Ovary (tissue), 9 donors: ENCODE results near the gene P2RY12. TPM values are rescaled to one million over a fixed set of nuclear protein-coding genes. Genes with fewer than 3 reads are reported as not detected.

ENCODE experiments used
- DNase-seq, 5 donors: peaks; one replicate each; pipeline ENCODE4 v3.0.0-alpha.2; 2019 to 2020
- H3K27ac ChIP-seq, 2 donors: fragments of 200-600 bp; one replicate each; pipeline versions ENCODE4 v1.5.1 to v1.8.0; 2019 to 2022
- H3K27me3 ChIP-seq: fragments of 200-600 bp; one replicate; pipeline ENCODE4 v1.8.0; 2022
- H3K36me3 ChIP-seq: fragments of 200-600 bp; sonication (generic); one replicate; pipeline ENCODE4 v1.5.1; 2019
- H3K4me1 ChIP-seq: one replicate; pipeline ENCODE4 v1.8.1; 2013; ENCODE audit warnings: mild to moderate bottlenecking, moderate library complexity; ENCODE audit not compliant: insufficient read depth
- H3K4me3 ChIP-seq: fragments of 200-600 bp; sonication (generic); one replicate; pipeline ENCODE4 v1.5.1; 2017
- H3K9me3 ChIP-seq, 2 donors: fragments of 200-600 bp in 1 of 2; sonication (generic) in 1 of 2; one replicate each; pipeline versions ENCODE4 v1.5.1 to v1.8.1; 2013 to 2019; ENCODE audit warnings: mild to moderate bottlenecking in 1 of 2, moderate library complexity in 1 of 2
- EP300 ChIP-seq: sonication (generic); formaldehyde crosslinking; IDR thresholded peaks from one replicate; pipeline ENCODE4 v1.6.1; 2017; ENCODE audit warnings: antibody characterized with exemption
- POLR2A ChIP-seq: fragments of 450-650 bp; IDR thresholded peaks from one replicate; pipeline ENCODE4 v1.6.1; 2017; ENCODE audit warnings: antibody characterized with exemption, mild to moderate bottlenecking, moderate library complexity
- WGBS, 3 donors: extraction: QIAGEN DNeasy Blood & Tissue Kit in 1 of 3; methylation state at CpG; one replicate each; pipeline versions ENCODE4 v1.1.5 to v1.1.7; 2013 to 2017; 5-methylcytosine and 5-hydroxymethylcytosine counted together
- intact Hi-C, 4 donors: fragments of 100-400 bp; cut with DNase I; formaldehyde crosslinking; loops; one replicate each; pipeline versions ENCODE4 v1.11.0 to v1.15.1; 2022 to 2023
- polyA plus RNA-seq, 2 donors: library from polyadenylated mRNA; stranded (reverse); fragments of 200-250 nt in 1 of 2; fragments of 350-450 nt in 1 of 2; fragmentation: Illumina TruSeq in 1 of 2; extraction: RNeasy Lipid Tissue Mini Kit (QIAGEN cat#74804) in 1 of 2; gene quantifications; one replicate each; pipeline ENCODE4 v1.2.3, GENCODE V29; 2013 to 2014
- total RNA-seq, 7 donors: library from RNA; depleted of rRNA in 2 of 7; stranded (reverse); fragments of >200 nt in 2 of 7; fragmentation: NEBNext Ultra II Directional in 3 of 7; extraction: Animal tissue kit (Norgen Biotek cat#: 25700) in 3 of 7; gene quantifications; one replicate each; pipeline versions ENCODE4 v1.1.0 to v1.2.4, GENCODE V29; 2016 to 2023
- TF ChIP-seq, protein P1 (sequence below), 3 donors: fragments of 450-650 bp in 2 of 3; fragments of 200-600 bp in 1 of 3; IDR thresholded peaks; one replicate each; pipeline versions ENCODE4 v1.5.1 to v1.8.0; 2016 to 2022; ENCODE audit warnings: antibody characterized with exemption in 3 of 3, mild to moderate bottlenecking in 1 of 3
- donor health status: DM: no; HTN: no; CAD: no; lungs with moderate emphysema.
- donor health status: DM: no; HTN: no; CAD: no.
- donor health status: Bipolar disorder and iron deficiency.
- donor health status: DM: yes; HTN: yes; CAD: no.
- donor health status: DM: no; HTN: no; CAD: no.
- donor health status: DM: yes; HTN: yes; CAD: no.

P2RY12 gene
- total and polyA plus RNA-seq, 9 donors = 0.19 to 1.7 (median 0.69) TPM

DNA sequence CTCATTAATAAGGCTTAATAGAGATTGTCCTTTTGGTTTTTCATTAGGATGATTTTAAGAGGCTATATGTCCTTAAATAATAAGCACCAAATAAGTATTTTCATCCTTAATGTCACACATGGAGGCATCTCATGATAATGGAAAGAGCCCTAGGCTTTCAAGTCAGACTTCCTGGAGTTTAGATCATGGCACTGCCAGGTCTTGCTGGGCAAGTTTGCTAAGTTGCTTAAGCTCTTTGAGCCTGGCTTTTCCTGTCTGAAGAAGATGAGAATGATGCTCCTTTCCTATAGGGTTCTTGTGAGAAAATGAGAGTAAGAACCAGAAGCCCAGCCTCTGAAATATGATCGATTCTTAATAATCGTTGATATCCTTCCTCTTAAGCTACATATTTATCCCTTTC is 23.4 kb upstream of the P2RY12 start:
- WGBS, 3 donors = 90 to 98% (median 97%) methylated on average over 2 of the region's 2 CpGs
- intact Hi-C loops = no loop called here
- H3K4me3 ChIP-seq = no peak overlapping the region

DNA sequence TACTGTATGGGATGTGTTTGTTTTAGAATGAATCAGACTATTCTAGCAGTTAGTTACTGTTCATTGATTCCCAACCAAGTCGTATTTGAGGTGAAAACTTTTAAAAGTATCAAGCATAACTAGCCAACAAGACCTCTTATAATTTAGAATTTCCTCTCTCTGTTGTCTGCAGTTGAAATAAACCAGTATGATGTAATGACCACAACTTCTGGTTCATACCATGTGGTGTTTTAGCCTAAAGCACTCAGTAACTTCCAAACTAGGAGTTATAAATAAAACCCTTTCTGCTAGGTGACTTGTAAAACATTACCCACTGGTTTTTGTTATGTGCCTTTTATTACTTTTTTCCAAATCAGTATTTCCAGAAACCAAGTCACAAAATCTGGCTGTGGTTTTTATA is 19.8 kb upstream of the P2RY12 start:
- no peaks in the 10 kb centered on the region for H3K36me3 ChIP-seq
- H3K9me3 ChIP-seq = no peaks in the 10 kb centered on the region
- no peak for TF ChIP-seq EP300
- TF ChIP-seq, protein P1, sequence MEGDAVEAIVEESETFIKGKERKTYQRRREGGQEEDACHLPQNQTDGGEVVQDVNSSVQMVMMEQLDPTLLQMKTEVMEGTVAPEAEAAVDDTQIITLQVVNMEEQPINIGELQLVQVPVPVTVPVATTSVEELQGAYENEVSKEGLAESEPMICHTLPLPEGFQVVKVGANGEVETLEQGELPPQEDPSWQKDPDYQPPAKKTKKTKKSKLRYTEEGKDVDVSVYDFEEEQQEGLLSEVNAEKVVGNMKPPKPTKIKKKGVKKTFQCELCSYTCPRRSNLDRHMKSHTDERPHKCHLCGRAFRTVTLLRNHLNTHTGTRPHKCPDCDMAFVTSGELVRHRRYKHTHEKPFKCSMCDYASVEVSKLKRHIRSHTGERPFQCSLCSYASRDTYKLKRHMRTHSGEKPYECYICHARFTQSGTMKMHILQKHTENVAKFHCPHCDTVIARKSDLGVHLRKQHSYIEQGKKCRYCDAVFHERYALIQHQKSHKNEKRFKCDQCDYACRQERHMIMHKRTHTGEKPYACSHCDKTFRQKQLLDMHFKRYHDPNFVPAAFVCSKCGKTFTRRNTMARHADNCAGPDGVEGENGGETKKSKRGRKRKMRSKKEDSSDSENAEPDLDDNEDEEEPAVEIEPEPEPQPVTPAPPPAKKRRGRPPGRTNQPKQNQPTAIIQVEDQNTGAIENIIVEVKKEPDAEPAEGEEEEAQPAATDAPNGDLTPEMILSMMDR (IDR thresholded peaks at IDR 0.05) = no peak
- TF ChIP-seq POLR2A = no peak
- intact Hi-C loops = no loop called here
- no peaks in the 10 kb centered on the region for H3K27me3 ChIP-seq
- DNase-seq = no peak
- 63 to 81% (median 77%) methylated on average over 1 of the region's 1 CpG for WGBS, 3 donors
- H3K4me1 ChIP-seq = no peaks in the 10 kb centered on the region
- H3K27ac ChIP-seq = no peak overlapping the region
- no peak overlapping the region for H3K4me3 ChIP-seq

More for the DNA sequence above, 23.4 kb upstream of the P2RY12 start:
- no peaks in the 10 kb centered on the region for H3K9me3 ChIP-seq
- no peak overlapping the region for H3K27ac ChIP-seq
- no peaks in the 10 kb centered on the region for H3K4me1 ChIP-seq
- DNase-seq = no peak
- TF ChIP-seq POLR2A (no peak), EP300 (no peak)
- TF ChIP-seq, protein P1 (IDR thresholded peaks at IDR 0.05) = no peak
- H3K36me3 ChIP-seq = no peaks in the 10 kb centered on the region
- H3K27me3 ChIP-seq = no peaks in the 10 kb centered on the region

DNA sequence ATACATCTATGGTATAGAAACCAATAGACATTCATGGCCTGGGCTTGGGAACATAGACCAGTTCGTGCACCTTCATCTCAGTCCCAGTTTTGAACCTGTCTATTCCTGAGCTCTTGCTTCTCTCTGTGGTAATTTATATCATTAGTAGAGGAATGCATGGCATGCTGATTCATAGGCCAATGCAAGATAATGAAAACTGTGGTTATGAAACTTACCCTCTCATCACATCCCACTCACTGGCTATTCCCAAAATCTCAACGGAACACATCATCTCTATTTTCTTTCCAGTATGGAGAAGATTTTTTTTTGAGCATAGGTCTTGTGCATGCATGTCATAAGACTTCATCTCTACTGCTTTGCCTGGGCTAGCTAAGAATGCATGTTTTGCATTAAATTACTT is 18.7 kb upstream of the P2RY12 start:
- H3K27ac ChIP-seq = no peak overlapping the region
- no peaks in the 10 kb centered on the region for H3K36me3 ChIP-seq
- TF ChIP-seq, protein P1 (IDR thresholded peaks at IDR 0.05) = no peak
- no peak for TF ChIP-seq POLR2A
- no peak overlapping the region for H3K4me3 ChIP-seq
- H3K9me3 ChIP-seq = no peaks in the 10 kb centered on the region
- no peaks in the 10 kb centered on the region for H3K27me3 ChIP-seq
- 43 to 64% (median 56%) methylated on average over 2 of the region's 2 CpGs for WGBS, 3 donors
- DNase-seq = no peak
- H3K4me1 ChIP-seq = no peaks in the 10 kb centered on the region
- intact Hi-C loops = no loop called here

DNA sequence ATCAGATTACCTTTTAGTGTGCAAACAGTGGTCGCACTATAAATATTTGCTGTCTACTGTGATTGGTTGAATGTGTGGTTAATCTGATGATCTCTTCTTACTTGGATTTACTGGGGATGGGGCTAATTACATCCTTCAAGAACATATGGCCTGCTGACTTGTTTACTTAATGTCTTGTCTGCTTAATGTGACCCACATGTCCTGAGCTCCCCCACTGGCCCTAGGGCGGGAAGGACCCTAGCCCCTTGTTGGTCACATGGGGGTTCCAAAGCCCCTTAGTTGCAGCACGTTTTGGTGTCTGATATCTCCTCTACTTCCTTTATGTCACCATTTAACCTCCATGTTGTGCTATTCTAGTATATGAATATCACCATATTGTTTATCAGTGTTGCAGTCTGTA is 17.8 kb upstream of the P2RY12 start:
- no peak overlapping the region for H3K4me3 ChIP-seq
- no peak for DNase-seq
- H3K27me3 ChIP-seq = no peaks in the 10 kb centered on the region
- TF ChIP-seq, protein P1 (IDR thresholded peaks at IDR 0.05) = no peak
- TF ChIP-seq POLR2A (no peak), EP300 (no peak)
- intact Hi-C loops = no loop called here
- H3K36me3 ChIP-seq = no peaks in the 10 kb centered on the region
- H3K27ac ChIP-seq = no peak overlapping the region
- H3K9me3 ChIP-seq = no peaks in the 10 kb centered on the region
- no peaks in the 10 kb centered on the region for H3K4me1 ChIP-seq
- 73 to 84% (median 78%) methylated on average over 3 of the region's 3 CpGs for WGBS, 3 donors

DNA sequence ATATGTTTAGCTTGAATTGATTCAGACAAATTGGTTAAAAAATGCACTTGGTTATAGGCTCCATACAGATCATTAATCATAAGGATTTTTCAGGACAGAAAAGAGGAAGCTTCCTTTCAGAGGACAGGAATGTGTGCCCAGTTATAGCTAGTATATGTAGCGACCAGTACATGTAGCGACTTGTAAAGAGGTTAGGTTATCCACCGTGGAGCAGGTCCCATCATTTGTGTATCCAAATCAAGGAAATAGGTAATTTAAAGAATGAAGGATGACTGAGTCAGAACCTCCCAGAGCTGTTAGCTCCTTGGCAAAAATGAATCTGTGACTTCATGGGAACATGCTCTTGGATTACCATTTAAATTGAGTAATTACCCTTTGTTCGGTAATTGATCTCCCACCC is 15.8 kb upstream of the P2RY12 start:
- no peak for DNase-seq
- 91 to 96% (median 95%) methylated on average over 4 of the region's 4 CpGs for WGBS, 3 donors
- no peak overlapping the region for H3K4me3 ChIP-seq
- no peaks in the 10 kb centered on the region for H3K27me3 ChIP-seq
- no peaks in the 10 kb centered on the region for H3K9me3 ChIP-seq
- H3K4me1 ChIP-seq = no peaks in the 10 kb centered on the region
- no peaks in the 10 kb centered on the region for H3K36me3 ChIP-seq
- no peak overlapping the region for H3K27ac ChIP-seq
- TF ChIP-seq, protein P1 (IDR thresholded peaks at IDR 0.05) = no peak
- TF ChIP-seq POLR2A = no peak
- no peak for TF ChIP-seq EP300
- intact Hi-C loops = no loop called here
